ENCODE data around the gene PRRG3. TPM values are rescaled to one million over a fixed set of nuclear protein-coding genes. Genes with fewer than 3 reads are reported as not detected.

The PRRG3 gene
- total and polyA plus RNA-seq, 4 donors = 0.49 to 2.8 TPM; not detected in 2

DNA sequence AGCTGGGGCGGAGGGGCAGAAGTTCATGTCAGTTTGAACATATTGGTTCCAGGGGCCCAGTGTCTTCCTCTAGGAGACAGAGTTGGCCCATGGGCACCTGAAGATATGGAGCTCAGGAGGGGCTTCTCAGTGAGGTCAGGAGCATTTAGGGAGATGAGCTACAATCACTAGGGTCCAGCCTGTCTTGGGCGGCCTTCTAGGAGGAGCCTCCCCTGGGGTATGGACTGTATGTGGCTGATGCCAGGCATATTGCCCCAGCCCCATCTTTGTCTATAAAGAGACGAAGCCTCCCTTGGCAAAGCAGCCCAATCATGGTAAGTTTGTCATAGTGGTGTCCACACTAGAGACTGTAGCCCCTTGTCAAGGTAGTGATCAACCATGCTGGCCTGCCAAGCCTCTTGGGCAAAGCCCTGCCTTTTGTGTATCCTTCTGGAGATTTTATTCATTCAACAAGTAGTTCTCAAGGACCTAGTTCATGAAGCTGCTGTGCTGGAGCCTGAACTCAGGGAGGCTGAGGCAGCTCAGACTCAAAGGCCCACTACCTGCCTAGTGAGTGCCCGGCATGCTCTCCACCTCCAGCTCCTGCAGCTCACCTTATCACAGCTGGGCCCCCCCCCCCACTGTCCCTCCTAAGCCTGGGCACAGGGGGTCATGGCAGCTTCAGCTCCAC, 33.9 kb downstream of the PRRG3 start:
- DNase-seq = peak in 1 of 2 donors; percentile 44
- Histone ChIP-seq H3K4me1 (ENCODE audit: control insufficient read depth in 1 of 2, insufficient read depth in 2 of 2, low read length in 2 of 2) (no peaks in the 10 kb centered on the region), H3K27ac (ENCODE audit: low read depth in 1 of 2, low read length in 2 of 2) (no peak overlapping the region), H3K27me3 (ENCODE audit: control insufficient read depth in 1 of 2, insufficient read depth in 2 of 2, low read length in 1 of 2) (no peaks in the 10 kb centered on the region), H3K9me3 (ENCODE audit: control insufficient read depth, low read length) (no peaks in the 10 kb centered on the region), H3K36me3 (ENCODE audit: control insufficient read depth in 1 of 2, insufficient read depth in 2 of 2, low read length in 1 of 2) (no peaks in the 10 kb centered on the region), H3K4me3 (ENCODE audit: low read length in 2 of 2) (no peak overlapping the region)
- intact Hi-C loops (cut with DNase I) = no loop called here
- no peak for ATAC-seq (ENCODE audit: low FRiP score)
- WGBS, 2 donors = 80 to 95% methylated on average over 4 of the region's 4 CpGs

DNA sequence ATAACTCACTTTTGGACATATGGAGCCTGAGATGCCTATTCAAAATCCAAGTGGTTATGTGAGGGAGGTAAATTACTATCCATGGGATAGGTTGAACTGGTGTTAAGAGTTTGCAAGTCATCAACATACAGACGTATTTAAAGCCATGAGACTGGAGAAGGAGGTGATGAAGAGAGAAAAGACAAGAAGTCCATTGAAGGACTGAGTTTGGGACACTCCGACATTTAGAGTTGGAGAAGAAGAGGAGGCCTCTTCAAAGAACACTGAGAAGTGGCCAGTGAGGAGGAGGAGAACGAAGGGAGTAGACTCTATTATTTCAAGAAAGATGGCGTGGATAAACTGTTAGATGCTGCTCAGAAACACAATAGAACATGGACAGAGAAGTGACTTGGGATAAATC, 39.2 kb downstream of the PRRG3 start, which contains the start of gene CNGA2:
Gene CNGA2 (plus strand): TSS at position 301 of the 400 bp plus-strand sequence. CDS start 3,738 bp downstream, outside the sequence.
- 55 to 80% methylated on average over 4 of the region's 4 CpGs for WGBS, 2 donors
- H3K36me3 ChIP-seq (ENCODE audit: control insufficient read depth in 1 of 2, insufficient read depth in 2 of 2, low read length in 1 of 2) = no peaks in the 10 kb centered on the region
- intact Hi-C loops (cut with DNase I) = no loop called here

GRCh38 chrX:151735219-151735618, 40.0 kb downstream of the PRRG3 start:
- Histone ChIP-seq H3K9me3 (ENCODE audit: control insufficient read depth, low read length) (no peaks in the 10 kb centered on the region), H3K4me1 (ENCODE audit: control insufficient read depth in 1 of 2, insufficient read depth in 2 of 2, low read length in 2 of 2) (no peaks in the 10 kb centered on the region), H3K27me3 (ENCODE audit: control insufficient read depth in 1 of 2, insufficient read depth in 2 of 2, low read length in 1 of 2) (no peaks in the 10 kb centered on the region), H3K36me3 (ENCODE audit: control insufficient read depth in 1 of 2, insufficient read depth in 2 of 2, low read length in 1 of 2) (no peaks in the 10 kb centered on the region), H3K4me3 (ENCODE audit: low read length in 2 of 2) (no peak overlapping the region), H3K27ac (ENCODE audit: low read depth in 1 of 2, low read length in 2 of 2) (no peak overlapping the region)
- 45 to 74% methylated on average over 2 of the region's 2 CpGs for WGBS, 2 donors
- no peak for DNase-seq
- no peak for ATAC-seq (ENCODE audit: low FRiP score)
- intact Hi-C loops (cut with DNase I) = no loop called here

More for the DNA sequence above, 39.2 kb downstream of the PRRG3 start, which contains the start of gene CNGA2:
- Histone ChIP-seq H3K4me1 (ENCODE audit: control insufficient read depth in 1 of 2, insufficient read depth in 2 of 2, low read length in 2 of 2) (no peaks in the 10 kb centered on the region), H3K9me3 (ENCODE audit: control insufficient read depth, low read length) (no peaks in the 10 kb centered on the region), H3K27me3 (ENCODE audit: control insufficient read depth in 1 of 2, insufficient read depth in 2 of 2, low read length in 1 of 2) (no peaks in the 10 kb centered on the region), H3K4me3 (ENCODE audit: low read length in 2 of 2) (no peak within 1 kb of the TSS), H3K27ac (ENCODE audit: low read depth in 1 of 2, low read length in 2 of 2) (no peak within 1 kb of the TSS)
- DNase-seq (no peak), ATAC-seq (ENCODE audit: low FRiP score) (no peak)

DNA sequence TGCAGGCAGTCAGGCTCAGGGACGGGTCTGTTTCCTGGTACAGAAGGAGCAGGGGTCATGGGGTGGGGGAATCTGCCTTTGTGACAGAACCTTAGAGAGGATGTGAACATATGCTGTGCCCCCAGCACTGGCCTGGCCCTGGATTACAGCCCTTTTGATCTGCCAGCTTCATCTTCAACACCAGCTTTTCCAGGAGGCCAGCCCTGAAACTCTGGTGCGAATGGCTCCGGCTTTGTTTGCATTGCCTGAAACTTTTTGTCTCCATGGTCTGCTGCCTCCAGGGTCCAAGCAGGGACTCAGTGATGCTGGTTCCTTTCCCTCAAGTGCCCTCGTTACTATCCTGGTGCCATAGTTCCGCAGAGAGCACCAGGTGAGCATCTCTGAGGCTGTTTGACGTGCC, 41.4 kb downstream of the PRRG3 start:
- Histone ChIP-seq H3K4me3 (ENCODE audit: low read length in 2 of 2) (no peak overlapping the region), H3K4me1 (ENCODE audit: control insufficient read depth in 1 of 2, insufficient read depth in 2 of 2, low read length in 2 of 2) (no peaks in the 10 kb centered on the region), H3K27me3 (ENCODE audit: control insufficient read depth in 1 of 2, insufficient read depth in 2 of 2, low read length in 1 of 2) (no peaks in the 10 kb centered on the region), H3K36me3 (ENCODE audit: control insufficient read depth in 1 of 2, insufficient read depth in 2 of 2, low read length in 1 of 2) (no peaks in the 10 kb centered on the region), H3K9me3 (ENCODE audit: control insufficient read depth, low read length) (no peaks in the 10 kb centered on the region), H3K27ac (ENCODE audit: low read depth in 1 of 2, low read length in 2 of 2) (no peak overlapping the region)
- intact Hi-C loops (cut with DNase I) = no loop called here
- no peak for ATAC-seq (ENCODE audit: low FRiP score)
- DNase-seq = no peak
- 67 to 82% methylated on average over 6 of the region's 6 CpGs for WGBS, 2 donors

DNA sequence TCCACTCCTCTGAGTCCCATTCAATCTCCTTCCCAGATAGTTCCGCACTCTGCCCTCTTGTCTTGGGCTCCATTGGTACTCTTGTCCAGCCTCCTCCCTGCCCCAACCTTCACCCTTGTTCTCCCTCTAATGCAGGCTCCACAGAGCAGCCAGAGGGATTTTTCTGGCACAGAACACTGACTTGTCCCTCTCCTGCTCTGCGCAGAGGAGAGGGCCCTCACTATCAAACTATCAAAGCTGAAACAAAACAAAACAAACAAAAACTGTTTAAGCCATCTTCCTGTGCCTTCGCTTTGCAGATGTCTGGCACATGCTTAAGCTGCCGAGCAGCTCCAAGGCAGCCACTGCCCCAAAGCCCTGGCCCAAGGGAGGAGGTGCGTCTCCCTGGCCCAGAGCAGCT, 42.2 kb downstream of the PRRG3 start:
- 45 to 50% methylated on average over 5 of the region's 5 CpGs for WGBS, 2 donors
- peak in 1 of 2 donors; percentile 22 for DNase-seq

GRCh38 chrX:151738751-151739150, 43.5 kb downstream of the PRRG3 start:
- no peak overlapping the region for H3K27ac ChIP-seq (ENCODE audit: low read depth in 1 of 2, low read length in 2 of 2)
- H3K9me3 ChIP-seq (ENCODE audit: control insufficient read depth, low read length) = no peaks in the 10 kb centered on the region
- no peaks in the 10 kb centered on the region for H3K4me1 ChIP-seq (ENCODE audit: control insufficient read depth in 1 of 2, insufficient read depth in 2 of 2, low read length in 2 of 2)
- ATAC-seq (ENCODE audit: low FRiP score) = no peak
- WGBS, 2 donors = 77 to 88% methylated on average over 7 of the region's 7 CpGs
- H3K36me3 ChIP-seq (ENCODE audit: control insufficient read depth in 1 of 2, insufficient read depth in 2 of 2, low read length in 1 of 2) = no peaks in the 10 kb centered on the region
- intact Hi-C loops (cut with DNase I) = no loop called here
- no peaks in the 10 kb centered on the region for H3K27me3 ChIP-seq (ENCODE audit: control insufficient read depth in 1 of 2, insufficient read depth in 2 of 2, low read length in 1 of 2)
- no peak overlapping the region for H3K4me3 ChIP-seq (ENCODE audit: low read length in 2 of 2)
- peak in 1 of 2 donors; percentile 23 for DNase-seq

More for the DNA sequence above, 42.2 kb downstream of the PRRG3 start:
- Histone ChIP-seq H3K4me3 (ENCODE audit: low read length in 2 of 2) (no peak overlapping the region), H3K27ac (ENCODE audit: low read depth in 1 of 2, low read length in 2 of 2) (no peak overlapping the region), H3K4me1 (ENCODE audit: control insufficient read depth in 1 of 2, insufficient read depth in 2 of 2, low read length in 2 of 2) (no peaks in the 10 kb centered on the region), H3K9me3 (ENCODE audit: control insufficient read depth, low read length) (no peaks in the 10 kb centered on the region), H3K27me3 (ENCODE audit: control insufficient read depth in 1 of 2, insufficient read depth in 2 of 2, low read length in 1 of 2) (no peaks in the 10 kb centered on the region), H3K36me3 (ENCODE audit: control insufficient read depth in 1 of 2, insufficient read depth in 2 of 2, low read length in 1 of 2) (no peaks in the 10 kb centered on the region)
- intact Hi-C loops (cut with DNase I) = no loop called here
- no peak for ATAC-seq (ENCODE audit: low FRiP score)

DNA sequence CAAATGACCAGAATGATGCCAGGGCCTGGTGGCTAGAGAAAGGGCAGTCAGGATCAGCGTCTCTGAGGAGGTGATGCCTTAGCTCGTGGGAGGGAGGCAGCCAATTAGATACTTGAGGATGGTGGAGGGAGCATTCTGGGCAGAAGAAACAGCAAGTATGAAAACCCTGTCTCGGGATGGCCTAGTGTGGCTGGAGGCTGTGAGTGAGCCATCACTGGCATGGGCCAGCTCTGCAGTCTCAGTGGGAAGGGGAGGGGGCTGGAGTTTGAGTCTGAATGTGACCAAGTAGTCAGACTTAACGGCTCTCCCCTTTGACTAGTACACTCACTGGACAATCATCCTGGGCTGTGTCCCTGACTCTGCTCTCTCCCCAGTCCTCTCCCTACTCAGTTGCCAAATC, 46.3 kb downstream of the PRRG3 start:
- no peaks in the 10 kb centered on the region for H3K36me3 ChIP-seq (ENCODE audit: control insufficient read depth in 1 of 2, insufficient read depth in 2 of 2, low read length in 1 of 2)
- no peak overlapping the region for H3K27ac ChIP-seq (ENCODE audit: low read depth in 1 of 2, low read length in 2 of 2)
- no peak for ATAC-seq (ENCODE audit: low FRiP score)
- WGBS, 2 donors = 67 to 83% methylated on average over 4 of the region's 4 CpGs
- intact Hi-C loops (cut with DNase I) = no loop called here
- no peak for DNase-seq
- H3K9me3 ChIP-seq (ENCODE audit: control insufficient read depth, low read length) = no peaks in the 10 kb centered on the region
- H3K4me3 ChIP-seq (ENCODE audit: low read length in 2 of 2) = no peak overlapping the region
- H3K27me3 ChIP-seq (ENCODE audit: control insufficient read depth in 1 of 2, insufficient read depth in 2 of 2, low read length in 1 of 2) = no peaks in the 10 kb centered on the region
- H3K4me1 ChIP-seq (ENCODE audit: control insufficient read depth in 1 of 2, insufficient read depth in 2 of 2, low read length in 2 of 2) = no peaks in the 10 kb centered on the region

- Histone ChIP-seq H3K27me3 (ENCODE audit: control insufficient read depth in 1 of 2, insufficient read depth in 2 of 2, low read length in 1 of 2) (no peaks in the 10 kb centered on the region), H3K36me3 (ENCODE audit: control insufficient read depth in 1 of 2, insufficient read depth in 2 of 2, low read length in 1 of 2) (no peaks in the 10 kb centered on the region), H3K27ac (ENCODE audit: low read depth in 1 of 2, low read length in 2 of 2) (no peak overlapping the region), H3K9me3 (ENCODE audit: control insufficient read depth, low read length) (no peaks in the 10 kb centered on the region), H3K4me3 (ENCODE audit: low read length in 2 of 2) (no peak overlapping the region), H3K4me1 (ENCODE audit: control insufficient read depth in 1 of 2, insufficient read depth in 2 of 2, low read length in 2 of 2) (no peaks in the 10 kb centered on the region)
- ATAC-seq (ENCODE audit: low FRiP score) (no peak), DNase-seq (no peak)
- intact Hi-C loops (cut with DNase I) = no loop called here
- 80 to 94% methylated on average over 5 of the region's 5 CpGs for WGBS, 2 donors
These were observed 47.1 kb downstream of the PRRG3 start for GRCh38 chrX:151742311-151742710.
